IMR-90 (cell line): ENCODE results near the gene SMC1A. TPM values are rescaled to one million over a fixed set of nuclear protein-coding genes. Genes with fewer than 3 reads are reported as not detected.

ENCODE experiments used
- ATAC-seq: fragments of 200-7000 bp; cut with Tn5 transposase; 2 replicates; pipeline ENCODE4 v1.9.1; 2020; ENCODE audit warnings: low read depth, mild to moderate bottlenecking, moderate library complexity
- BruUV-seq: library from RNA; stranded (reverse); fragments of 400-500 nt; replicated peaks from 2 replicates; lab custom pipeline; 2021; lab: Mats Ljungman, UMichigan
- CTCF ChIA-PET: fragments of 300-600 bp; formaldehyde crosslinking; extraction: SDS; loops from one replicate; lab custom pipeline; 2021; ENCODE audit warnings: antibody characterized with exemption; lab: Yijun Ruan, JAX
- POLR2A ChIA-PET: fragments of 300-600 bp; sonication (Branson Sonifier 250); formaldehyde crosslinking; loops from one replicate; lab custom pipeline; 2022; ENCODE audit warnings: antibody characterized with exemption; ENCODE audit not compliant: unreplicated experiment; lab: Charles Lee
- DNase-seq: peaks from one replicate; pipeline ENCODE4 v3.0.0; 2013
- H2AFZ ChIP-seq: replicated peaks from 2 replicates; pipeline ENCODE3; 2013; ENCODE audit warnings: low read length, mild to moderate bottlenecking; ENCODE audit not compliant: poor library complexity
- H2AK5ac ChIP-seq: 2 replicates; pipeline ENCODE4 v1.6.1; 2013; ENCODE audit warnings: low read depth, low read length, inconsistent platforms
- H2AK9ac ChIP-seq: replicated peaks from 2 replicates; pipeline ENCODE3; 2013; ENCODE audit warnings: mild to moderate bottlenecking, low read depth, low read length, moderate library complexity; ENCODE audit not compliant: poor library complexity
- H2BK120ac ChIP-seq: 2 replicates; pipeline ENCODE4 v1.6.1; 2013; ENCODE audit warnings: low read depth, low read length, inconsistent platforms
- H2BK15ac ChIP-seq: 3 replicates; pipeline ENCODE4 v1.6.1; 2013; ENCODE audit warnings: low read depth, low read length, inconsistent platforms
- H2BK20ac ChIP-seq: 2 replicates; pipeline ENCODE4 v1.6.1; 2013; ENCODE audit warnings: low read depth, mild to moderate bottlenecking, inconsistent platforms, low read length, moderate library complexity
- H2BK5ac ChIP-seq: 2 replicates; pipeline ENCODE4 v1.6.1; 2013; ENCODE audit warnings: mild to moderate bottlenecking, low read depth, low read length, inconsistent platforms; ENCODE audit not compliant: poor library complexity, severe bottlenecking
- H3K14ac ChIP-seq: replicated peaks from 2 replicates; pipeline ENCODE4 v1.6.1; 2013; ENCODE audit warnings: low read depth, low read length, inconsistent platforms
- H3K18ac ChIP-seq: 2 replicates; pipeline ENCODE4 v1.6.1; 2013; ENCODE audit warnings: low read depth, low read length, control low read depth
- H3K23ac ChIP-seq: 2 replicates; pipeline ENCODE4 v1.6.1; 2013; ENCODE audit warnings: low read depth, low read length, inconsistent platforms
- H3K27ac ChIP-seq: 2 replicates; pipeline ENCODE4 v1.5.1; 2013; ENCODE audit warnings: mild to moderate bottlenecking, control low read depth, low read length; ENCODE audit not compliant: insufficient read depth
- H3K27me3 ChIP-seq: 2 replicates; pipeline ENCODE4 v1.6.1; 2013; ENCODE audit warnings: low read length; ENCODE audit not compliant: control insufficient read depth, insufficient read depth
- H3K36me3 ChIP-seq: 2 replicates; pipeline ENCODE4 v1.6.1; 2013; ENCODE audit warnings: low read length, mixed read lengths; ENCODE audit not compliant: control insufficient read depth, insufficient read depth
- H3K4ac ChIP-seq: 2 replicates; pipeline ENCODE4 v1.6.1; 2013; ENCODE audit warnings: low read depth, low read length, inconsistent platforms
- H3K4me1 ChIP-seq: 2 replicates; pipeline ENCODE4 v1.6.1; 2013; ENCODE audit warnings: low read length, mixed read lengths; ENCODE audit not compliant: control insufficient read depth, insufficient read depth
- H3K4me2 ChIP-seq: 2 replicates; pipeline ENCODE4 v1.6.1; 2013; ENCODE audit warnings: low read depth, mild to moderate bottlenecking, control low read depth, low read length, moderate library complexity
- H3K4me3 ChIP-seq: 2 replicates; pipeline ENCODE4 v1.5.1; 2013; ENCODE audit warnings: low read depth, mild to moderate bottlenecking, control low read depth, low read length, moderate library complexity; ENCODE audit not compliant: insufficient read depth
- H3K56ac ChIP-seq: 2 replicates; pipeline ENCODE4 v1.6.1; 2013; ENCODE audit warnings: low read length, inconsistent platforms; ENCODE audit not compliant: insufficient read depth; ENCODE audit errors: extremely low read depth
- H3K79me1 ChIP-seq, 2 experiments: 2 replicates each; pipeline ENCODE4 v1.6.1; 2013; ENCODE audit warnings: low read length in 2 of 2, inconsistent platforms in 1 of 2, low read depth in 1 of 2
- H3K9ac ChIP-seq: 2 replicates; pipeline ENCODE4 v1.6.1; 2013; ENCODE audit warnings: low read depth, low read length, control low read depth
- H3K9me1 ChIP-seq: 2 replicates; pipeline ENCODE4 v1.6.1; 2013; ENCODE audit warnings: low read length, inconsistent platforms; ENCODE audit not compliant: insufficient read depth
- H3K9me3 ChIP-seq: 2 replicates; pipeline ENCODE4 v1.6.1; 2013; ENCODE audit warnings: low read length; ENCODE audit not compliant: control insufficient read depth, insufficient read depth
- H4K20me1 ChIP-seq: 2 replicates; pipeline ENCODE4 v1.6.1; 2013; ENCODE audit warnings: low read length, inconsistent platforms; ENCODE audit not compliant: insufficient read depth
- H4K5ac ChIP-seq: 2 replicates; pipeline ENCODE4 v1.6.1; 2013; ENCODE audit warnings: mild to moderate bottlenecking, low read depth, low read length, control low read depth
- H4K8ac ChIP-seq, 2 experiments: 2 replicates each; pipeline ENCODE4 v1.6.1; 2013; ENCODE audit warnings: low read depth in 2 of 2, low read length in 2 of 2, control low read depth in 1 of 2, inconsistent platforms in 1 of 2
- H4K91ac ChIP-seq: 2 replicates; pipeline ENCODE4 v1.6.1; 2013; ENCODE audit warnings: low read depth, low read length, inconsistent platforms; ENCODE audit not compliant: insufficient read depth
- BHLHE40 ChIP-seq: fragments of 150-350 bp; IDR thresholded peaks from 2 replicates; pipeline ENCODE4 v1.6.1; 2016; ENCODE audit warnings: mild to moderate bottlenecking, low read depth, low read length
- CEBPB ChIP-seq: IDR thresholded peaks from 2 replicates; pipeline ENCODE4 v1.6.1; 2012; ENCODE audit warnings: low read depth, low read length, improper control_type of control experiment
- MAFK ChIP-seq: IDR thresholded peaks from 2 replicates; pipeline ENCODE4 v1.6.1; 2012; ENCODE audit warnings: low read depth, low read length, improper control_type of control experiment
- MAZ ChIP-seq: IDR thresholded peaks from 2 replicates; pipeline ENCODE4 v1.6.1; 2012; ENCODE audit warnings: low read depth, mild to moderate bottlenecking, low read length, improper control_type of control experiment, moderate library complexity, borderline replicate concordance
- MXI1 ChIP-seq: IDR thresholded peaks from 2 replicates; pipeline ENCODE4 v1.6.1; 2012; ENCODE audit warnings: low read depth, mild to moderate bottlenecking, low read length, moderate library complexity, borderline replicate concordance
- NFE2L2 ChIP-seq: fragments of 150-350 bp; IDR thresholded peaks from 2 replicates; pipeline ENCODE4 v1.6.1; 2016; ENCODE audit warnings: low read depth, mild to moderate bottlenecking, low read length
- POLR2A ChIP-seq: IDR thresholded peaks from 2 replicates; pipeline ENCODE4 v1.6.1; 2012; ENCODE audit warnings: mild to moderate bottlenecking, low read depth, low read length
- RAD21 ChIP-seq: IDR thresholded peaks from 2 replicates; pipeline ENCODE4 v1.6.1; 2012; ENCODE audit warnings: low read length, improper control_type of control experiment
- RCOR1 ChIP-seq: IDR thresholded peaks from 2 replicates; pipeline ENCODE4 v1.6.1; 2012; ENCODE audit warnings: mild to moderate bottlenecking, low read length, improper control_type of control experiment; ENCODE audit not compliant: insufficient replicate concordance
- SMC3 ChIP-seq: fragments of 150-350 bp; IDR thresholded peaks from 2 replicates; pipeline ENCODE4 v1.6.1; 2016; ENCODE audit warnings: low read depth, mild to moderate bottlenecking, antibody characterized with exemption, low read length, moderate library complexity
- WGBS, 2 experiments: methylation state at CpG; one replicate each; pipeline versions ENCODE4 v1.1.5 to v1.1.7; 2013; ENCODE audit warnings: missing lambda C conversion rate in 2 of 2; ENCODE audit not compliant: insufficient read length in 1 of 2; ENCODE audit errors: extremely low coverage in 2 of 2; 5-methylcytosine and 5-hydroxymethylcytosine counted together
- dilution Hi-C: fragments of 300-500 bp; cut with HindIII; formaldehyde crosslinking; loops from one replicate; pipeline ENCODE4 v1.14.3; 2018; ENCODE audit warnings: low sequenced_read_pairs; ENCODE audit not compliant: unreplicated experiment
- in situ Hi-C: fragments of 300-500 bp; cut with MboI; formaldehyde crosslinking; loops from 3 replicates; pipeline ENCODE4 v1.14.3; 2019; ENCODE audit warnings: low sequenced_read_pairs, inconsistent platforms, mixed read lengths
- intact Hi-C: fragments of 100-400 bp; cut with micrococcal nuclease; formaldehyde crosslinking; loops from 2 replicates; pipeline ENCODE4 v1.10.0; 2022
- polyA plus RNA-seq, 3 experiments: library from polyadenylated mRNA; depleted of rRNA; stranded (reverse); fragments of >200 nt; gene quantifications; 2 replicates each; pipeline ENCODE4 v1.2.3, GENCODE V29; 2012; ENCODE audit warnings: low replicate concordance in 1 of 3
- total RNA-seq: library from RNA; depleted of rRNA; stranded (reverse); fragments of >200 nt; gene quantifications from 2 replicates; pipeline ENCODE4 v1.2.3, GENCODE V29; 2012
- TF ChIP-seq, protein P1 (sequence below): fragments of 150-350 bp; IDR thresholded peaks from 2 replicates; pipeline ENCODE4 v1.6.1; 2017; ENCODE audit warnings: mild to moderate bottlenecking, antibody characterized with exemption, low read length, low read depth
- TF ChIP-seq, protein P2 (sequence below): conservative IDR thresholded peaks from 2 replicates; pipeline ENCODE4 v1.5.1; 2012; ENCODE audit warnings: mild to moderate bottlenecking, low read depth, low read length, improper control_type of control experiment

Gene SMC1A
- total and polyA plus RNA-seq, 2 of the 4 experiments (the other 2 are of a cell fraction): 35.8 to 41.0 TPM

DNA sequence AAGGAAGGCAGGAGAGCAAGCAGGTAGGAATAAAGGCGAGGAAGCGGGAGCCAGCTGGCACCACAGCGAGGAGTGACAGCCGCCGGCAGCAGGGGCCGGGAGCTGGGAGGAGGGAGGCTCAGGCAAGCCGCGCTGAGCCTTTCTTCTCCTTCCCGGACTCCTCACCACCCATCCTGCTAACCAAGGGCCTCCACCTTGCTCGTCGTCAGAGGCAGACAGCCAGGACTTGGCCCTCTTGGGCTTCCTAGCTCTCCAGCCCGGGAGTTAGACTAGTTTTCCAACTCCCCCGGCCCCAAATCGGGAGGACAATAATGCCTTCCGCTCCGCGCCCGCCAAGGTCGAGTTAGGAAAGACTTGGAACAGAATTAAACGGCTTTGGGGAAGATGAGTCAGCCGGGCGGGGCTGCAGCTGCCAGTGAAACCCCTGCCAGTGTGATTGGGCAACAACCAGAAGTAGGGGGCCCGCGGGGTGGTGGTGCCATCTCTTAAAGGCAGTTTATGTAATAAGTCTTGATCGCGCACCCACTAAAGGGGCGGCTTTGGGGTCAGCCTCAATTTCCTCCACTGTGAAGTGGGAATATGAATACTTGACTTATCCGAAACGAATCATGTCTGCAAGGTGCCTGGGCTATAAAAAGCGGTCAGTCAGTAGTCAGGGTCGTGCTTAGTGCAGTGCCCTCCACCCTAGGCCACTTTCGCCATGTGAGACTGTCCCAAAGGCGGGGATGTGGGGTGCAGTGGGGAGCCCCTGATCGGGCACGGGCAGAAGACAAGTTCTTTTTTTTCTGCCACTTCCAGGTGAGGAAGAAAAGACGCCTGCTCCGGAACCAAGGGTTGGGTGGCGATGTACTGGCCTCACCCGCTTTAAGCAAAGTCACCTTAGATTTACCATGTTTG, 18.4 kb upstream of the SMC1A start:
- peak overlapping the region; percentile 85 for H2BK120ac ChIP-seq
- peak overlapping the region; percentile 70 for H3K27ac ChIP-seq
- WGBS, 2 experiments: 20% methylated on average over 2 of the region's 39 CpGs; no CpG with 5 or more reads in 1 of the 2 experiments
- peaks cover 4% of the 10 kb centered on the region; the same call in 1 of the 2 replicates for H3K4me1 ChIP-seq
- H4K8ac ChIP-seq: peak overlapping the region; percentile 83 to 93; a peak in 3 of 4 replicates
- no peaks in the 10 kb centered on the region for H3K36me3 ChIP-seq
- H2BK5ac ChIP-seq: peak overlapping the region; percentile 4
- H3K4ac ChIP-seq: peak overlapping the region; percentile 67
- peak overlapping the region; percentile 73; the same call in 1 of the 2 replicates for H4K91ac ChIP-seq
- intact Hi-C loops: no loop called here
- peak overlapping the region; percentile 37 for H3K4me3 ChIP-seq
- in situ Hi-C loops: loop anchor here (10.0 kb wide), 1 partner anchor 56 kb away; no protein-coding TSS in a partner anchor
- H3K27me3 ChIP-seq: peaks cover 18% of the 10 kb centered on the region
- H3K9me3 ChIP-seq: no peaks in the 10 kb centered on the region
- dilution Hi-C loops: no loop called here
- 0 out of 2 replicates have a peak overlapping the region, but pooled peaks have one; percentile 23 for H3K23ac ChIP-seq
- peak overlapping the region; percentile 30 for H3K18ac ChIP-seq
- ChIA-PET POLR2A (no interaction called here), CTCF (interaction anchor here (0.6 kb wide), 1 partner anchor 460 kb away, joined by 3 read pairs; no protein-coding TSS in a partner anchor)
- H2AK5ac ChIP-seq: peak overlapping the region; percentile 45; the same call in 1 of the 2 replicates
- DNase-seq: peak; percentile 34
- H4K5ac ChIP-seq: peak overlapping the region; percentile 14; the same call in 1 of the 2 replicates
- no TSS peak for BruUV-seq
- H3K79me1 ChIP-seq: no peaks in the 10 kb centered on the region
- H2BK20ac ChIP-seq: no peak overlapping the region
- peak overlapping the region; percentile 44; the same call in 1 of the 2 replicates for H3K56ac ChIP-seq
- peak overlapping the region; percentile 48; the same call in 1 of the 3 replicates for H2BK15ac ChIP-seq
- peak overlapping the region; percentile 90 for H2AFZ ChIP-seq
- peak overlapping the region; percentile 3; the same call in 1 of the 2 replicates for H3K14ac ChIP-seq
- H3K4me2 ChIP-seq: peak overlapping the region; percentile 73
- no peaks in the 10 kb centered on the region; the same call in 1 of the 2 replicates for H3K9me1 ChIP-seq
- no peak overlapping the region for H2AK9ac ChIP-seq
- ATAC-seq: peak; percentile 58
- H3K9ac ChIP-seq: peak overlapping the region; percentile 49; the same call in 1 of the 2 replicates
- H4K20me1 ChIP-seq: no peaks in the 10 kb centered on the region
- no peak for TF ChIP-seq POLR2A
- no peak for TF ChIP-seq RCOR1
- TF ChIP-seq MAFK: no peak
- no peak for TF ChIP-seq MXI1
- TF ChIP-seq RAD21: no peak
- TF ChIP-seq BHLHE40: no peak
- TF ChIP-seq, protein P1, sequence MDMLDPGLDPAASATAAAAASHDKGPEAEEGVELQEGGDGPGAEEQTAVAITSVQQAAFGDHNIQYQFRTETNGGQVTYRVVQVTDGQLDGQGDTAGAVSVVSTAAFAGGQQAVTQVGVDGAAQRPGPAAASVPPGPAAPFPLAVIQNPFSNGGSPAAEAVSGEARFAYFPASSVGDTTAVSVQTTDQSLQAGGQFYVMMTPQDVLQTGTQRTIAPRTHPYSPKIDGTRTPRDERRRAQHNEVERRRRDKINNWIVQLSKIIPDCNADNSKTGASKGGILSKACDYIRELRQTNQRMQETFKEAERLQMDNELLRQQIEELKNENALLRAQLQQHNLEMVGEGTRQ: no peak
- no peak for TF ChIP-seq MAZ
- no peak for TF ChIP-seq SMC3
- TF ChIP-seq CEBPB: peak; percentile 89
- no peak for TF ChIP-seq NFE2L2
- TF ChIP-seq, protein P2, sequence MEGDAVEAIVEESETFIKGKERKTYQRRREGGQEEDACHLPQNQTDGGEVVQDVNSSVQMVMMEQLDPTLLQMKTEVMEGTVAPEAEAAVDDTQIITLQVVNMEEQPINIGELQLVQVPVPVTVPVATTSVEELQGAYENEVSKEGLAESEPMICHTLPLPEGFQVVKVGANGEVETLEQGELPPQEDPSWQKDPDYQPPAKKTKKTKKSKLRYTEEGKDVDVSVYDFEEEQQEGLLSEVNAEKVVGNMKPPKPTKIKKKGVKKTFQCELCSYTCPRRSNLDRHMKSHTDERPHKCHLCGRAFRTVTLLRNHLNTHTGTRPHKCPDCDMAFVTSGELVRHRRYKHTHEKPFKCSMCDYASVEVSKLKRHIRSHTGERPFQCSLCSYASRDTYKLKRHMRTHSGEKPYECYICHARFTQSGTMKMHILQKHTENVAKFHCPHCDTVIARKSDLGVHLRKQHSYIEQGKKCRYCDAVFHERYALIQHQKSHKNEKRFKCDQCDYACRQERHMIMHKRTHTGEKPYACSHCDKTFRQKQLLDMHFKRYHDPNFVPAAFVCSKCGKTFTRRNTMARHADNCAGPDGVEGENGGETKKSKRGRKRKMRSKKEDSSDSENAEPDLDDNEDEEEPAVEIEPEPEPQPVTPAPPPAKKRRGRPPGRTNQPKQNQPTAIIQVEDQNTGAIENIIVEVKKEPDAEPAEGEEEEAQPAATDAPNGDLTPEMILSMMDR: no peak
